Measurements from ENCODE around the gene ALKBH2.
"Not testable (repeated sequence)": the region's sequence is repeated elsewhere in the genome, so short reads cannot be mapped to it uniquely, and the experiment has no call there.

The ALKBH2 gene

GRCh38 chr12:109065154-109065852 is 28.0 kb downstream of the ALKBH2 start:
- DNase-seq, result no peak

GRCh38 chr12:109064143-109064542 is 29.1 kb downstream of the ALKBH2 start:
- DNase-seq, result no peak

GRCh38 chr12:109058773-109059172 is 34.5 kb downstream of the ALKBH2 start:
- no peak for DNase-seq

- no peak for DNase-seq
Observed at GRCh38 chr12:109057376-109057775, 35.9 kb downstream of the ALKBH2 start.

- DNase-seq, result no peak
Observed at GRCh38 chr12:109056891-109057290, 36.4 kb downstream of the ALKBH2 start.

- no peak for DNase-seq
Observed at GRCh38 chr12:109054520-109054919, 38.8 kb downstream of the ALKBH2 start.

- DNase-seq, result not testable (repeated sequence)
Observed at GRCh38 chr12:109054124-109054513, 39.2 kb downstream of the ALKBH2 start.

GRCh38 chr12:109053382-109054123 is 39.7 kb downstream of the ALKBH2 start:
- DNase-seq, result no peak

- peak; percentile 33 for DNase-seq
Observed at GRCh38 chr12:109052414-109053323, 40.6 kb downstream of the ALKBH2 start, which contains the start of gene USP30. USP30 (plus strand) TSS chr12:109052576; CDS start chr12:109052679, 103 bp downstream.

- no peak for DNase-seq
Observed at GRCh38 chr12:109052097-109052413, 41.2 kb downstream of the ALKBH2 start.

GRCh38 chr12:109049794-109050193 is 43.5 kb downstream of the ALKBH2 start:
- not testable (repeated sequence) for DNase-seq

GRCh38 chr12:109048706-109049105 is 44.6 kb downstream of the ALKBH2 start:
- DNase-seq, result not testable (repeated sequence)

GRCh38 chr12:109047081-109047805 is 46.0 kb downstream of the ALKBH2 start:
- no peak for DNase-seq

GRCh38 chr12:109044241-109044640 is 49.0 kb downstream of the ALKBH2 start:
- DNase-seq, result no peak
